Fibroblast of skin of right quadriceps (primary cell): Measurements from ENCODE around the gene ENOSF1.

Experiments
- DNase-seq: peaks from one replicate; pipeline ENCODE4 v3.0.0-alpha.2; 2013

The ENOSF1 gene

DNA sequence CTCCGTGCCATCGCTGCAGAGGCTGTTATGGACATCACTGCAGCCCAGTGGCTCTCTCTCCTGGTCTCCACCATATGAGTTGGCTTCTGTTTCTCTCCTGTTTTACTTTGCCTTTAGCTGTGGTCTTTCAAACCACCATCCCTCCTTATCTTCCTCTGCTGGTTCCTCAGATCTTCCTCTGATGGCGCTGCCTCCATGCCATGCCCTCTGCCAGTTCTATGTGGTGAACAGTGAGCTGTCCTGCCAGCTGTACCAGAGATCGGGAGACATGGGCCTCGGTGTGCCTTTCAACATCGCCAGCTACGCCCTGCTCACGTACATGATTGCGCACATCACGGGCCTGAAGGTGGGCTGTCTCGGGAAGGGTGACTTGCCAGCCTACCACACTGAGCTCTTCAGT is 41.9 kb downstream of the ENOSF1 start:
- no peak for DNase-seq

GRCh38 chr18:669077-669476 is 43.4 kb downstream of the ENOSF1 start:
- no peak for DNase-seq

- DNase-seq, result no peak
Measured at GRCh38 chr18:668260-668659, 44.2 kb downstream of the ENOSF1 start.

GRCh38 chr18:666628-667027 is 45.8 kb downstream of the ENOSF1 start:
- DNase-seq, result no peak

DNA sequence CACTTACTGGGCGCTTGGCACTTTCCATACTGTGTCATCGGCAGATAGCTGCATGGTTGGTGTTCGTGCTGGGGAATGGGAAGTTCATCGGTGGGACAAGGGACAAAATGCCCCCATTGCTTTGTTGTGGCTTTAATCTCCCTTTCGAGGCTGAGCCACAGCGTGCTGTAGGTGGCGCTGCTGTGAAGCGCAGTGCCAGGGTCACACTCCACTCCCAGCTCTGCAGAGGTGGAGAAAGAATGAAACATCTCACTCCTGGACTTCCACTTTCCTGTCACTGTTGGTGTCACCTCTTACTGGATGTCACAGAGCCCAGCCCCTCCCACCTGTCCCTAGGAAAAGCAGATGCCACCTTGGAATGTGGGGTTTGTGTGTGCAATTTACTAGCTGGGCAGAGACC is 46.3 kb downstream of the ENOSF1 start:
- no peak for DNase-seq

- DNase-seq, result no peak
Measured at GRCh38 chr18:662197-662596, 50.2 kb downstream of the ENOSF1 start.

DNA sequence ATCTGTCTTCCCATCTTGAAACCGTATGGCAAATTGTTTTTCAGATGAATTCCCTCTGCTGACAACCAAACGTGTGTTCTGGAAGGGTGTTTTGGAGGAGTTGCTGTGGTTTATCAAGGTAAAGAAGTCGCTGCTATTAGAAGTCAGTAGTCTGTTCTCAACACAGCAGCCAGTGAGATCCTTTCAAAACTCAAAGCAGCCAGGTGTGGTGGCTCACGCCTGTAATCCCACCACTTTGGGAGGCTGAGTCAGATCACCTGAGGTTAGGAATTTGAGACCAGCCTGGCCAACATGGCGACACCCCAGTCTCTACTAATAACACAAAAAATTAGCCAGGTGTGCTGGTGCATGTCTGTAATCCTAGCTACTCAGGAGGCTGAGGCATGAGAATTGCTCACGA is 52.8 kb downstream of the ENOSF1 start:
- DNase-seq, result no peak

DNA sequence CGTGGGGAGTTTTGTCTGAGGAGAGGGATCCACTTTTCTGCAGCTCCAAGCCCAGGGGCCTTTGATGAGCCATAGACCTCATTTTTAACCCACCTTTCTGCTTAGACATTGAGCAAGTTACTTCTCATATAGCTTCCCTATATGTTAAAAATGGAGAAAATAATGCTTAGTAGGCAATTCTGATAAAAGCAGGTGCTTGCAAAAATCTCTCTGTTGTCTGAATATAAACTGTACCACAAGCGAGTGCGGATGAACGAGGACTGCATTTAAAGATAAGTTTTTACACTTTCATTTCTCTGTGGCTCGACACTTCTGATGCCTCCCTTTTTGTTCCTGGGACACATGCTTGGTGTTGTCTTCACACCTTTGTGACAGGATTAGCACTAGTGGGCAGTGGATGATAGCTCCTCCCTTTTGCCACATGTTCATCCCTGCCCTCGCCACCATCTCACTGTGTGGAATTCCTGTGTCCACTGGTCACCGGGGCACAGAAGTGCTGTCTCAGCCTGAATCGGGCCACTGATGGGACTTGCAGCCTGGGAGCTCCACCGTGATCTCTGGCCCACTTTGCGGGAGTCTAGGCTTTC is 53.4 kb downstream of the ENOSF1 start:
- no peak for DNase-seq

DNA sequence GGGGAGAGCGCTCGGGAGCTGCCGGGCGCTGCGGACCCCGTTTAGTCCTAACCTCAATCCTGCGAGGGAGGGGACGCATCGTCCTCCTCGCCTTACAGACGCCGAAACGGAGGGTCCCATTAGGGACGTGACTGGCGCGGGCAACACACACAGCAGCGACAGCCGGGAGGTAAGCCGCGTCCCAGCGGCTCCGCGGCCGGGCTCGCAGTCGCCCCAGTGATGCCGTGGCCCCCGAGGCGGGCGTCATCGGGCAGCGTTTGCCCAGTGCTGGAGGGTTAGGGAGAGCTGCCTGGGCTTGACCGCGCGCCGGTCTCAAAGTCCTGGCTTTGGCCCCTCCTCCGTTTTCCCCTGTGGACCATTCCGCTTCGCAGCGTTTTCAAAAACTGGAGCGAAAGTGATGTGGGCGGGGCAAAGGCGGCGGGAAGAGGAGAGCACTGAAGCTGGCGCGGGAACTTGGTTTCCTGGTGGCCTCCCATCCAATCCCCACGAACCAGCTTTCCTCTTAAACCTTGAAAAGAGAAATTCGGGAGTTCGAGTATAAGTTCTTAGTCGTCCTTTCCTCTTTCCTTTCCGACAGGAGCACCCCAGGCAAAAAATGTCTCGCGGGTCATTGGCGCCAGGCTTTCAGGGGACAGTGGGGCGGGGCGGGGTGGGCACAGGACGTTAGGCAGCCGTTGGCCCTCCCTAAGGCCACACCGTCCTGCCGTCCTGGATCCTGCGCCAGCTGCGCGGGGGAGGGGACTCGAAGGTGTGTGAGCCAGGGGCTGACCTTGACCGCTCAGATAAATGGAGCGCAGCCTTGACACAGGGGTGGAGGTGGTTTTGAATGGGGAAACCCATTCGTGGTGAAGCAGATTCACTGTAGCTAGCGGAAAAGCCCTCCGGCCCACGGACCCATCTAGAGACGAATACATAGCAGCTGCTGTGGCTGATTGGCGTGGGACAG is 54.2 kb downstream of the ENOSF1 start:
- peak; percentile 89 for DNase-seq

GRCh38 chr18:657311-658000 is 55.0 kb downstream of the ENOSF1 start, which contains the start of gene TYMS:
Gene TYMS (plus strand): TSS chr18:657653. CDS start chr18:657743, 90 bp downstream.
- peak; percentile 61 for DNase-seq

- no peak for DNase-seq
Measured at GRCh38 chr18:655445-655844, 57.0 kb downstream of the ENOSF1 start.

DNA sequence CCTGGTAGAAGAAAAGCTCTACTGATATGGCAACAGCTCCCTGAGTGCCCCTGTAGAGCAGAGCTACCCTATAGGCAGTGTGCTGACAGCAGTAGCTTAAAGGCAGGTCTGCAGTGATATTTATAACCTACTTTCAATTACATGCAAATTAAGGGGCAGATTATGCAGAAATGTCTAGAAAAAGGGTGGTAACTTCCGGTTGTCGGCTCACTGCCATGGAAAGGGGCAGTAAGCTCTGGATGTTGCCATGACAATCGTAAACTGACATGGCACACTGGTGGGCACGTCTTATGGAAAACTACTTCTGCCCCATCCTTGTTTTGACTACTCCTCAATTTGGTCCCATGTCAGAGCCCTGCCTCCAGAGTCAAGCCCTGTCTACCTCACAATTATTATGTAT is 57.8 kb downstream of the ENOSF1 start:
- DNase-seq, result no peak

- no peak for DNase-seq
Measured at GRCh38 chr18:653512-653911, 58.9 kb downstream of the ENOSF1 start.

- DNase-seq, result no peak
Measured at GRCh38 chr18:652131-652530, 60.3 kb downstream of the ENOSF1 start.

GRCh38 chr18:650428-650858 is 62.0 kb downstream of the ENOSF1 start:
- DNase-seq, result no peak

DNA sequence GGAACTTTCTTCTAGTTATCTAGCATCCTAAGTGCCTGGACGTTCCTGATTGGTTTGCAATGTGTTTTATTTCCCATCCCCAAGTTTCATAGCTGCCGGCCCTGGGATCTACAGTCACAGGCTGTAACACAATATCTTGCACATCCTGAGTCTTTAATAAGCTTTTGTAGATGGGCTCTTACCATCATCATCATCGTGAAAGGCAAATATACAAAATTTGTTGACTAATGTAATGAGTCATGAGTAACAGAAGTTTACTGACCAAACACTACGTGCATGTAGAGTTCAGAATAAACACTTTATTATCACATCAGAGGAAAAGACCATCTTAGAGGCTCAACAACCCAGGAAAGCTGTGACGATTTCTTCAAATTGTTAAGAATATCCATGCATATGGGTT is 63.1 kb downstream of the ENOSF1 start:
- DNase-seq, result no peak

- no peak for DNase-seq
Measured at GRCh38 chr18:647304-647703, 65.1 kb downstream of the ENOSF1 start.

DNA sequence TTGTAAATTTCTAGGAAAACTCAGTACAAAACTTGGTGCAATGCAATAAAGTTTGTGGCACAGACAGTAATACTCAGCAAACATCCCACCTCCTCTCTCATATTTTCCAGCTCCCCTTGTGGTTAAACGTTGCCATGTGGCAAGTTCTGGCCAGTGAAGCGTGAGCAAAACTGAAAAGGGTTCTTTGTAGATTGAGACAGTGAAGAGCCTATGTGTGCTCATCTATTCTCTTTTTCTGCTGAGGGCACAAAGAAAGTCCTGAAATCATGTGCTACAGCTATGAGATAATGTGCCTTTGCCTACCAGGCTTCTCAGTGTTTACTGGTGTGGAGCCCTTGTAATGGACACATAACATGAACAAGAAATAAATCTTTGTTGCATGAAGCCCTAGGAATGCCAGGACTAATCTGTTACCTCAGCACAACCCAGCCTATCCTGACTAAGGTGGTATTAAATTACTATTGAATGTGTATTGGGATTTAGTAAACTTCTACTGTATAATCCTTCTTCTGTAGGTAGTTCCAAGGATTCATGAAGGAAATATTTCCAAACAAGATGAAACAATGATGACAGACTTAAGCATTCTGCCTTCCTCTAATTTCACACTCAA is 67.9 kb downstream of the ENOSF1 start:
- DNase-seq, result no peak

- DNase-seq, result no peak
Measured at GRCh38 chr18:641224-641623, 71.2 kb downstream of the ENOSF1 start.

DNA sequence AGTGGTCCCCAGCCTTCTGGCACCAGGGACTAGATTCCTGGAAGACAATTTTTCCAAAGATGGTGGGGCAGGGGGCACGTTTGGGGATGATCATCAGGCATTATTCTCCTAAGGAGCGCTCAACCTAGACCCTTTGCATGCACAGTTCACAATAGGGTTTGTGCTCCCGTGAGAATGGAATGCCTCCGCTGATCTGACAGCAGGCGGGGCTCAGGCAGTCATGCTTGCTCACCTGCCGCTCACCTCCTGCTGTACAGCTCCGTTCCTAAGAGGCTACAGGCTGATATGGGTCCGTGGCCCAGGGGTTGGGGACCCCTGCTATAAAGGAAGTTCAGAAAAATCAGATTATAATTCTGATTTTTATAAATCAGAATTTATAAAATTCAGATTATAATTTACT is 77.3 kb downstream of the ENOSF1 start:
- no peak for DNase-seq

DNA sequence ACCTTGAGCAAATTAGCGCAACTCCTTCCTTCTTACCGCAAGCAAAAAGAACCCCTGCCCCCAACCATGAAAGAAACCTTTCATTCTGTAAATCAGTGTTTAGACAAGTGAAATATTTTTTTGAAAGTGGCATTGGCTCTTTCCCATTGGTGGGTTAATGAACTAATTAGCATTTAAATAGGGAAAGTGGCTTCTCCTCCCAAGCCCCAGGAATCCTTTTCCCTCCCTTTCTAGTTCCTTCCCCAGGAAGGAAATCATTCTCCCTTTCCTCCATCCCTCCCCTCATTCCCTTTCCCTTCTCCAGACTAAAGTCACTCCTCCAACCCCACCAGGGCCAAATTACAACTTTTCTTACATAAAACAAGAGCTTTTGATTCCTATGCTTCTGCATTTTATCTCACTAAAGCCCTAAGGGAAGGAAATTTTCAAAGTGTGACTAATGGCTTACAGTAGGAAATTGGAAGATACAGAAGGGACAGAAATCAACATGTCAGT is 77.8 kb downstream of the ENOSF1 start:
- DNase-seq, result no peak

- no peak for DNase-seq
Measured at GRCh38 chr18:631560-631959, 80.9 kb downstream of the ENOSF1 start.
